Kidney epithelial cell (primary cell): ENCODE data around the gene TGFBR3. TPM values are rescaled to one million over a fixed set of nuclear protein-coding genes. Genes with fewer than 3 reads are reported as not detected.

Source experiments
- DNase-seq: peaks from one replicate; pipeline ENCODE4 v3.0.0-alpha.2; 2010; ENCODE audit warnings: low read depth
- H3K27me3 ChIP-seq: 2 replicates; pipeline ENCODE4 v1.6.0; 2011; ENCODE audit warnings: low read length; ENCODE audit not compliant: control insufficient read depth, insufficient read depth
- H3K36me3 ChIP-seq: 2 replicates; pipeline ENCODE4 v1.5.1; 2011; ENCODE audit warnings: low read length; ENCODE audit not compliant: control insufficient read depth, insufficient read depth
- H3K4me3 ChIP-seq: 2 replicates; pipeline ENCODE4 v1.5.1; 2011; ENCODE audit warnings: low read depth, mild to moderate bottlenecking, control low read depth, low read length
- CTCF ChIP-seq: IDR thresholded peaks from 2 replicates; pipeline ENCODE4 v1.5.1; 2011; ENCODE audit warnings: mild to moderate bottlenecking, moderate library complexity, low read length, control low read depth, inconsistent platforms; ENCODE audit not compliant: insufficient read depth, poor library complexity, severe bottlenecking
- total RNA-seq: library from RNA; depleted of rRNA; stranded (reverse); fragments of >200 nt; gene quantifications from 2 replicates; pipeline ENCODE4 v1.2.3, GENCODE V29; 2015

Gene TGFBR3
- total RNA-seq, 1 donor from 2014 or later: 5.5 TPM

- H3K27me3 ChIP-seq: no peaks in the 10 kb centered on the region
- H3K4me3 ChIP-seq: no peak overlapping the region
- H3K36me3 ChIP-seq: no peaks in the 10 kb centered on the region
- TF ChIP-seq CTCF: no peak
- no peak for DNase-seq
Measured at GRCh38 chr1:91742848-91743292, 143.1 kb downstream of the TGFBR3 start.

GRCh38 chr1:91741906-91742305 lies 144.0 kb downstream of the TGFBR3 start:
- no peak overlapping the region for H3K4me3 ChIP-seq
- H3K27me3 ChIP-seq: no peaks in the 10 kb centered on the region
- no peak for DNase-seq
- no peak for TF ChIP-seq CTCF
- H3K36me3 ChIP-seq: no peaks in the 10 kb centered on the region

DNA sequence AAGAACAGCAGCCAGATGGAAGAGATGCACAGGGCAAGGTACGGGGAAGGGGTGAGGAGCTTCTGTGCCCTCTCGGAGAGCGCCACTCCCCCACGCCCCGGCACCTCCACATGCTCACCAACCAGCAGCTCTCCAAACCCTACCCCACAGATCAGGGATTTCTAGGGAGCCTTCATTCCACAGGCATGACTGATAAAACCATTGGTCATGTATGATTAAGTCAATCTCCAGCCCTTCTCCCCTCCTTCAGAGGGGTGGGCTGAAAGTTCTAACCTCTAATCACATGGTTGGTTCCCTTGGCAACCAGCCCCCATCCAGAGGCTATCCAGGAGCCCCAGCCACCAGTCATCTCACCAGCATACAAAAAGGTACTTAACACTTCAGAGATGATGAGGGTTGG lies 144.7 kb downstream of the TGFBR3 start:
- no peak overlapping the region for H3K4me3 ChIP-seq
- no peaks in the 10 kb centered on the region for H3K36me3 ChIP-seq
- no peak for DNase-seq
- no peaks in the 10 kb centered on the region for H3K27me3 ChIP-seq
- no peak for TF ChIP-seq CTCF

DNA sequence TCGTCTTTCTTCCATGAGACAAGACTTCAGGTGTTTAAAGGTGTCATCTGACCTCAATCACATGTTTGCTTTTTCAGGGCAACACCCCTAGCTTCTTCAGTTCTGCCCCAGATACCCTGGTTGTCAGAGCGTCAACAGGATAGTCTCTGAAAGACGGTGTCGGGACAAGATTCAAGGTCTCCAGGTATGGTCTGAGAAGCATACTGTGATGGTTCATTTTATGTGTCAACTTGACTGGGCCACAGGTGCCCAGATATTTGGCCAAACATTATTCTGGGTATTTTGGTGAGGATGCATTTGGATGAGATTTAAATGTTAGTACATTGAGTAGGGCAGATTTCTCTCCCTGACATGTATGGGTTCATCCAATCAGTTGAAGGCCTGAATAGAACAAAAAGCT lies 148.3 kb downstream of the TGFBR3 start:
- no peaks in the 10 kb centered on the region for H3K36me3 ChIP-seq
- no peak overlapping the region for H3K4me3 ChIP-seq
- TF ChIP-seq CTCF: no peak
- DNase-seq: no peak
- no peaks in the 10 kb centered on the region for H3K27me3 ChIP-seq

GRCh38 chr1:91736715-91737615 lies 149.0 kb downstream of the TGFBR3 start:
- H3K4me3 ChIP-seq: no peak overlapping the region
- no peaks in the 10 kb centered on the region for H3K36me3 ChIP-seq
- H3K27me3 ChIP-seq: no peaks in the 10 kb centered on the region
- no peak for TF ChIP-seq CTCF
- peak; percentile 90 for DNase-seq
